Measurements from ENCODE around the gene MAOB. TPM values are rescaled to one million over a fixed set of nuclear protein-coding genes. Genes with fewer than 3 reads are reported as not detected.

The MAOB gene
- total RNA-seq, 1 experiment from 2014 or later, result 1.1 TPM

DNA sequence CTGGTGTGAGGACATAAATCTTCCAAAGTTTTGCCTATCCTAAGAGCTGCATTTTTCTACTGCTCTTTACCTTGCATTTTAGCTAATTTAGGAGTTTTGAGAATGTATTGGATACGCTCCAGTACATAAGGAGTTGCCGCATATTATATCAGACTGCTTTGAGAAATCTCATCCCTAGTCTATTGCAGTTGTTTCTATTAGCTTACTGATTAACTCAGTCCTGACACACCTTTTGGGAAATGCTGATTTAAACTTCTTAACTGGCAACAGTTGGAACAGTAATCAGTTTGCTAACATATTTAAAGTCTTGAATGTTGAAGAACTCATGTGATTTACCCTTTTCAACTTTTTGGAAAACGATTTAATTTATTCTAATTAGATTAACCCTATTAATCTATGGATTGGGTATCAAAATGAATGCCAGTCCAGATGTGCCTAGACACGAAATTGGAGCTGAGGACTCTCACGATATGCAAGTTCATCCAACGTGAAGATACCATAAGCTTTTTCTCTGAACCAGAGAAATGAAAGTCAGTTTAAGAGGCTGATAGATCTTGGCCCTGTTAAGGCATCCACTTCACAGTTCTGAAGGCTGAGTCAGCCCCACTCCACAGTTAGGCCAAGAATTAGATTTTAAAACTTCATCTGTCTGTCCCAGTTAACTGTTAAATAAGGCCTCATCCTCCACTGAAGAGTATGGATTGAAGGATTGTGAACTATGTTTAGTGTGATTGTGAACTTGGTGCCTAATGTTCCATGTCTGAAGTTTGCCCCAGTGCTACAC lies 136.1 kb downstream of the MAOB start:
- TF ChIP-seq, protein P1, sequence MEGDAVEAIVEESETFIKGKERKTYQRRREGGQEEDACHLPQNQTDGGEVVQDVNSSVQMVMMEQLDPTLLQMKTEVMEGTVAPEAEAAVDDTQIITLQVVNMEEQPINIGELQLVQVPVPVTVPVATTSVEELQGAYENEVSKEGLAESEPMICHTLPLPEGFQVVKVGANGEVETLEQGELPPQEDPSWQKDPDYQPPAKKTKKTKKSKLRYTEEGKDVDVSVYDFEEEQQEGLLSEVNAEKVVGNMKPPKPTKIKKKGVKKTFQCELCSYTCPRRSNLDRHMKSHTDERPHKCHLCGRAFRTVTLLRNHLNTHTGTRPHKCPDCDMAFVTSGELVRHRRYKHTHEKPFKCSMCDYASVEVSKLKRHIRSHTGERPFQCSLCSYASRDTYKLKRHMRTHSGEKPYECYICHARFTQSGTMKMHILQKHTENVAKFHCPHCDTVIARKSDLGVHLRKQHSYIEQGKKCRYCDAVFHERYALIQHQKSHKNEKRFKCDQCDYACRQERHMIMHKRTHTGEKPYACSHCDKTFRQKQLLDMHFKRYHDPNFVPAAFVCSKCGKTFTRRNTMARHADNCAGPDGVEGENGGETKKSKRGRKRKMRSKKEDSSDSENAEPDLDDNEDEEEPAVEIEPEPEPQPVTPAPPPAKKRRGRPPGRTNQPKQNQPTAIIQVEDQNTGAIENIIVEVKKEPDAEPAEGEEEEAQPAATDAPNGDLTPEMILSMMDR (conservative IDR thresholded peaks at IDR 0.05), result no peak
- H3K36me3 Mint-ChIP-seq (ENCODE audit: insufficient read depth in 1 of 3, low read depth in 3 of 3), result peaks cover 0 to 3% (median 0%) of the 10 kb centered on the region in 3 experiments; a peak in 1 of 7 replicates
- no CpG with 5 or more reads among the region's 6 CpGs for WGBS (ENCODE audit: extremely low coverage, insufficient read length, low lambda C conversion rate)

More for the DNA sequence above, 136.1 kb downstream of the MAOB start:
- H3K23me2 ChIP-seq (ENCODE audit: insufficient read length, low read depth, low read length, poor library complexity, severe bottlenecking), result no peaks in the 10 kb centered on the region
- H2BK120ac ChIP-seq (ENCODE audit: low read depth, low read length, poor library complexity, severe bottlenecking), result no peak overlapping the region
- no peak overlapping the region for H4K91ac ChIP-seq (ENCODE audit: insufficient read length, low read depth, low read length)
- no peak overlapping the region for H2BK15ac ChIP-seq (ENCODE audit: low read depth, low read length)
- Mint-ChIP-seq H3K27ac (no peak overlapping the region), H3K9me3 (peaks cover 33 to 63% of the 10 kb centered on the region in 2 experiments; a peak in 4 of 5 replicates), H3K4me3 (no peak overlapping the region), H3K27me3 (ENCODE audit: low read depth) (no peaks in the 10 kb centered on the region; the same call in 1 of the 2 replicates), H3K4me1 (no peaks in the 10 kb centered on the region)
- no peak overlapping the region for H2BK12ac ChIP-seq (ENCODE audit: insufficient read length, low read depth, low read length)
- no peak overlapping the region for H2BK5ac ChIP-seq (ENCODE audit: insufficient read length, low read length)
- no peak overlapping the region for H2AK5ac ChIP-seq (ENCODE audit: insufficient read length, low read length)
- no peaks in the 10 kb centered on the region for H3K4me1 ChIP-seq (ENCODE audit: insufficient read depth, low read length)
- H3K79me1 ChIP-seq (ENCODE audit: insufficient read depth, low read depth, low read length, poor library complexity, severe bottlenecking), result no peaks in the 10 kb centered on the region
- no peak overlapping the region for H3K56ac ChIP-seq (ENCODE audit: insufficient read length, low read depth, low read length)
- H3K9ac ChIP-seq (ENCODE audit: extremely low read depth, insufficient read length, low read length), result no peak overlapping the region
- H4K20me1 ChIP-seq (ENCODE audit: control insufficient read depth, insufficient read depth, insufficient read length), result no peaks in the 10 kb centered on the region
- no peak overlapping the region for H3T11ph ChIP-seq (ENCODE audit: low read length)
- H3K9me3 ChIP-seq (ENCODE audit: control insufficient read depth, low read depth, low read length), result no peaks in the 10 kb centered on the region
- H3K27ac ChIP-seq (ENCODE audit: insufficient read length, low read depth, low read length), result no peak overlapping the region
- H4K8ac ChIP-seq (replicated peaks; ENCODE audit: insufficient read length, low read depth, low read length), result no peak overlapping the region
- no peak overlapping the region for H3K14ac ChIP-seq (ENCODE audit: insufficient read depth, low read length)
- no peak overlapping the region for H3K4me2 ChIP-seq (ENCODE audit: insufficient read depth, insufficient read length, low read length)
- H4K5ac ChIP-seq (ENCODE audit: insufficient read length, low read depth, low read length), result no peak overlapping the region
- no peak overlapping the region for H2BK20ac ChIP-seq (ENCODE audit: low read depth, low read length, poor library complexity, severe bottlenecking)
- no peak overlapping the region for H3K23ac ChIP-seq (ENCODE audit: insufficient read length, low read depth, low read length)
- no peak for DNase-seq
- H2AFZ ChIP-seq (ENCODE audit: low read length), result no peak overlapping the region
- no peaks in the 10 kb centered on the region for H3K79me2 ChIP-seq (ENCODE audit: insufficient read depth, low read length)
- no peak overlapping the region for H3K18ac ChIP-seq (ENCODE audit: insufficient read length, low read depth, low read length)
- H3K27me3 ChIP-seq (ENCODE audit: insufficient read depth, low read length), result no peaks in the 10 kb centered on the region
- no peak overlapping the region for H3K4ac ChIP-seq (ENCODE audit: low read depth, low read length)
